HepG2 (cell line): ENCODE data around the gene CRLF1. TPM values are rescaled to one million over a fixed set of nuclear protein-coding genes. Genes with fewer than 3 reads are reported as not detected.

ENCODE experiments used
- AHR ChIP-seq: IDR thresholded peaks from 2 replicates; pipeline ENCODE4 v1.6.1; 2018; ENCODE audit warnings: missing genetic modification reagents, missing compliant biosample characterization
- CBFB ChIP-seq: sonication (generic); formaldehyde crosslinking; IDR thresholded peaks from 2 replicates; pipeline ENCODE4 v1.4.0; 2020; ENCODE audit warnings: missing genetic modification reagents
- ESRRA ChIP-seq: sonication (generic); formaldehyde crosslinking; IDR thresholded peaks from 2 replicates; pipeline ENCODE4 v1.5.1; 2020; ENCODE audit warnings: mild to moderate bottlenecking, low read depth, missing genetic modification reagents
- FOXK1 ChIP-seq: sonication (generic); formaldehyde crosslinking; IDR thresholded peaks from 2 replicates; pipeline ENCODE4 v1.4.0; 2020; ENCODE audit warnings: low read depth, missing genetic modification reagents, borderline replicate concordance
- HOXD1 ChIP-seq: sonication (generic); formaldehyde crosslinking; IDR thresholded peaks from 2 replicates; pipeline ENCODE4 v1.5.0; 2020; ENCODE audit warnings: missing genetic modification reagents
- KLF16 ChIP-seq, 2 experiments: sonication (generic) in 1 of 2; formaldehyde crosslinking in 1 of 2; IDR thresholded peaks; 2 replicates each; pipeline versions ENCODE4 v1.6.1 to v1.8.0; 2016 to 2023; ENCODE audit warnings: missing genetic modification reagents in 2 of 2, missing compliant biosample characterization in 1 of 2
- MEIS1 ChIP-seq: sonication (generic); formaldehyde crosslinking; IDR thresholded peaks from 2 replicates; pipeline ENCODE4 v1.9.0; 2021; ENCODE audit warnings: mild to moderate bottlenecking, missing genetic modification reagents, moderate library complexity, borderline replicate concordance
- SIN3B ChIP-seq: fragments of 150-350 bp; IDR thresholded peaks from 2 replicates; pipeline ENCODE4 v1.6.1; 2014; ENCODE audit warnings: low read length
- TAF1 ChIP-seq: sonication (generic); formaldehyde crosslinking; IDR thresholded peaks from 2 replicates; pipeline ENCODE4 v1.4.0; 2020; ENCODE audit warnings: missing genetic modification reagents
- ZNF34 ChIP-seq: sonication (generic); formaldehyde crosslinking; IDR thresholded peaks from 2 replicates; pipeline ENCODE4 v1.4.0; 2020; ENCODE audit warnings: mild to moderate bottlenecking, missing genetic modification reagents, borderline replicate concordance
- ZNF605 ChIP-seq: sonication (generic); formaldehyde crosslinking; IDR thresholded peaks from 2 replicates; pipeline ENCODE4 v1.8.0; 2022; ENCODE audit warnings: mild to moderate bottlenecking, missing genetic modification reagents
- ZNF724P ChIP-seq: sonication (generic); formaldehyde crosslinking; IDR thresholded peaks from 2 replicates; pipeline ENCODE4 v1.8.0; 2022; ENCODE audit warnings: missing genetic modification reagents, borderline replicate concordance
- ZNF788 ChIP-seq: sonication (generic); formaldehyde crosslinking; IDR thresholded peaks from 2 replicates; pipeline ENCODE4 v1.5.0; 2020; ENCODE audit warnings: mild to moderate bottlenecking, missing genetic modification reagents, borderline replicate concordance
- polyA plus RNA-seq, 8 experiments: library from polyadenylated mRNA; depleted of rRNA in 3 of 8; stranded (reverse) in 7 of 8; unstranded in 1 of 8; fragments of >200 nt; fragmentation: Illumina TruSeq in 4 of 8; extraction: Trizol in 4 of 8; gene quantifications; 2 replicates each; pipeline versions ENCODE4 v1.2.1 to v1.2.3, GENCODE V29; 2011 to 2016; ENCODE audit warnings: low read depth in 4 of 8, missing spikeins in 1 of 8, mixed read lengths in 1 of 8; ENCODE audit not compliant: insufficient read depth in 1 of 8
- total RNA-seq, 5 experiments: library from RNA; depleted of rRNA; stranded (reverse); fragments of >200 nt; fragmentation: Illumina TruSeq; extraction: Trizol; gene quantifications; 2 replicates each; pipeline ENCODE4 v1.2.3, GENCODE V29; 2016; ENCODE audit warnings: low read depth in 1 of 5
- TF ChIP-seq, protein P1 (sequence below): sonication (generic); formaldehyde crosslinking; IDR thresholded peaks from 2 replicates; pipeline ENCODE4 v1.8.0; 2023; ENCODE audit warnings: mild to moderate bottlenecking, missing genetic modification reagents
- TF ChIP-seq, protein P2 (sequence below): sonication (generic); formaldehyde crosslinking; IDR thresholded peaks from 2 replicates; pipeline ENCODE4 v1.5.0; 2020; ENCODE audit warnings: missing genetic modification reagents, mild to moderate bottlenecking, borderline replicate concordance
- TF ChIP-seq, protein P3 (sequence below): IDR thresholded peaks from 2 replicates; pipeline ENCODE4 v1.6.1; 2016; ENCODE audit warnings: low read depth, missing genetic modification reagents, missing compliant biosample characterization
- TF ChIP-seq, protein P4 (sequence below): sonication (generic); formaldehyde crosslinking; conservative IDR thresholded peaks from 2 replicates; pipeline ENCODE4 v1.8.0; 2022; ENCODE audit warnings: missing genetic modification reagents
- TF ChIP-seq, protein P5 (sequence below): fragments of 450-650 bp; IDR thresholded peaks from 2 replicates; pipeline ENCODE4 v1.6.1; 2016

CRLF1 gene
- total and polyA plus RNA-seq, 2 of the 13 experiments (the other 11 are each of a cell fraction or from before 2014, with no cell fraction given): 217 to 296 TPM

DNA sequence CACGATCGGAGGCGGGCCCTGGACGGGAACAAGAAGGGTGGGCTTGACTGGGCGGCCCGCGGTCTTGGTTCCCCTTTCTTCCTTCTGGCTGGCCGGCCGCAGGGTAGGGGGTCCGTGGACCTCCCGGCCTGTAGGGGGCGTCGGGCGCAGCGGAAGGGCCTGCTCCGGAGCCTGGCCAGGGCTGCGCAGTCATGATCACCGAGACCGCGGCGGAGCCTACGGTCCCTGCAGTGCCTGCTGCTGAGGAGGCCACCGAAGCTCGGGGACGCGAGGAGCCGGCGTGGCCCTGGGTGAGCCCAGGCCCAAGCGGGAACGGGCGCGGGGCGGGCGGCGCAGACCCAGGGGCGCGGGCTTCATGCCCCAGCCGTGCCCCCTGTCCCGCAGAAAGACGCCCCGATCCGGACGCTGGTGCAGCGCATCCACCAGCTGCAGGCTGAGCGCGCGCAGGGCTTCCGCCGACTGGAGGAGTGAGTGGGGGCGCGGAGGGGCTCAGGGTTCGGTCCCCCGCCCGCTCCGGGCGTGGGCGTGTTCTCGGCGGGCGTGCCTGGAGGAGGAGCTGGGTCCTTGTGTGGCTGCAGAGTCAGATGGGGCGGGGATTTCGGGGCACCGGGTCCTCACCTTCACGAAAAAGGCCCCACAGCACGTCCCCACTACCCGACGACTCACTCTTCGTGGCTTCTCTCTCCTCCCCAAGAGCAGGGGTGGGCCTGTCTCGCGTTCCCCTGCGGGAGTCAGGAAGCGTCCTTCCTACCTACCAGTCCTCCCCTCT lies 17.8 kb downstream of the CRLF1 start, which contains the start of gene REX1BD (continued):
- TF ChIP-seq, protein P1, sequence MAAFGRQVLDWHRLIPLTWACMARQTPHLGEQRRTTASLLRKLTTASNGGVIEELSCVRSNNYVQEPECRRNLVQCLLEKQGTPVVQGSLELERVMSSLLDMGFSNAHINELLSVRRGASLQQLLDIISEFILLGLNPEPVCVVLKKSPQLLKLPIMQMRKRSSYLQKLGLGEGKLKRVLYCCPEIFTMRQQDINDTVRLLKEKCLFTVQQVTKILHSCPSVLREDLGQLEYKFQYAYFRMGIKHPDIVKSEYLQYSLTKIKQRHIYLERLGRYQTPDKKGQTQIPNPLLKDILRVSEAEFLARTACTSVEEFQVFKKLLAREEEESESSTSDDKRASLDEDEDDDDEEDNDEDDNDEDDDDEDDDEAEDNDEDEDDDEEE: no peak; the same call in 1 of the 2 replicates
- TF ChIP-seq CBFB (CRISPR knock-in tag) (peak; percentile 86; the same call in 1 of the 2 replicates), AHR (CRISPR knock-in tag) (peak; percentile 54; the same call in 1 of the 2 replicates), ZNF34 (CRISPR knock-in tag) (peak; percentile 93; the same call in 1 of the 2 replicates), ZNF605 (CRISPR knock-in tag) (no peak), MEIS1 (no peak), ZNF788 (CRISPR knock-in tag) (peak; percentile 90), HOXD1 (CRISPR knock-in tag) (peak; percentile 68), TAF1 (CRISPR knock-in tag) (peak; percentile 91), SIN3B (no peak), ZNF724P (CRISPR knock-in tag) (no peak), KLF16 (CRISPR knock-in tag; IDR thresholded peaks at IDR 0.05) (no peak; a peak in 1 of 4 replicates), FOXK1 (peak; percentile 58; the same call in 1 of the 2 replicates), ESRRA (peak; percentile 63; the same call in 1 of the 2 replicates)
- TF ChIP-seq, protein P2, sequence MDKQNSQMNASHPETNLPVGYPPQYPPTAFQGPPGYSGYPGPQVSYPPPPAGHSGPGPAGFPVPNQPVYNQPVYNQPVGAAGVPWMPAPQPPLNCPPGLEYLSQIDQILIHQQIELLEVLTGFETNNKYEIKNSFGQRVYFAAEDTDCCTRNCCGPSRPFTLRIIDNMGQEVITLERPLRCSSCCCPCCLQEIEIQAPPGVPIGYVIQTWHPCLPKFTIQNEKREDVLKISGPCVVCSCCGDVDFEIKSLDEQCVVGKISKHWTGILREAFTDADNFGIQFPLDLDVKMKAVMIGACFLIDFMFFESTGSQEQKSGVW (CRISPR knock-in tag): no peak
- TF ChIP-seq, protein P3, sequence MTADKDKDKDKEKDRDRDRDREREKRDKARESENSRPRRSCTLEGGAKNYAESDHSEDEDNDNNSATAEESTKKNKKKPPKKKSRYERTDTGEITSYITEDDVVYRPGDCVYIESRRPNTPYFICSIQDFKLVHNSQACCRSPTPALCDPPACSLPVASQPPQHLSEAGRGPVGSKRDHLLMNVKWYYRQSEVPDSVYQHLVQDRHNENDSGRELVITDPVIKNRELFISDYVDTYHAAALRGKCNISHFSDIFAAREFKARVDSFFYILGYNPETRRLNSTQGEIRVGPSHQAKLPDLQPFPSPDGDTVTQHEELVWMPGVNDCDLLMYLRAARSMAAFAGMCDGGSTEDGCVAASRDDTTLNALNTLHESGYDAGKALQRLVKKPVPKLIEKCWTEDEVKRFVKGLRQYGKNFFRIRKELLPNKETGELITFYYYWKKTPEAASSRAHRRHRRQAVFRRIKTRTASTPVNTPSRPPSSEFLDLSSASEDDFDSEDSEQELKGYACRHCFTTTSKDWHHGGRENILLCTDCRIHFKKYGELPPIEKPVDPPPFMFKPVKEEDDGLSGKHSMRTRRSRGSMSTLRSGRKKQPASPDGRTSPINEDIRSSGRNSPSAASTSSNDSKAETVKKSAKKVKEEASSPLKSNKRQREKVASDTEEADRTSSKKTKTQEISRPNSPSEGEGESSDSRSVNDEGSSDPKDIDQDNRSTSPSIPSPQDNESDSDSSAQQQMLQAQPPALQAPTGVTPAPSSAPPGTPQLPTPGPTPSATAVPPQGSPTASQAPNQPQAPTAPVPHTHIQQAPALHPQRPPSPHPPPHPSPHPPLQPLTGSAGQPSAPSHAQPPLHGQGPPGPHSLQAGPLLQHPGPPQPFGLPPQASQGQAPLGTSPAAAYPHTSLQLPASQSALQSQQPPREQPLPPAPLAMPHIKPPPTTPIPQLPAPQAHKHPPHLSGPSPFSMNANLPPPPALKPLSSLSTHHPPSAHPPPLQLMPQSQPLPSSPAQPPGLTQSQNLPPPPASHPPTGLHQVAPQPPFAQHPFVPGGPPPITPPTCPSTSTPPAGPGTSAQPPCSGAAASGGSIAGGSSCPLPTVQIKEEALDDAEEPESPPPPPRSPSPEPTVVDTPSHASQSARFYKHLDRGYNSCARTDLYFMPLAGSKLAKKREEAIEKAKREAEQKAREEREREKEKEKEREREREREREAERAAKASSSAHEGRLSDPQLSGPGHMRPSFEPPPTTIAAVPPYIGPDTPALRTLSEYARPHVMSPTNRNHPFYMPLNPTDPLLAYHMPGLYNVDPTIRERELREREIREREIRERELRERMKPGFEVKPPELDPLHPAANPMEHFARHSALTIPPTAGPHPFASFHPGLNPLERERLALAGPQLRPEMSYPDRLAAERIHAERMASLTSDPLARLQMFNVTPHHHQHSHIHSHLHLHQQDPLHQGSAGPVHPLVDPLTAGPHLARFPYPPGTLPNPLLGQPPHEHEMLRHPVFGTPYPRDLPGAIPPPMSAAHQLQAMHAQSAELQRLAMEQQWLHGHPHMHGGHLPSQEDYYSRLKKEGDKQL (CRISPR knock-in tag): 0 out of 2 replicates have a peak, but pooled peaks have one; percentile 19
- TF ChIP-seq, protein P4, sequence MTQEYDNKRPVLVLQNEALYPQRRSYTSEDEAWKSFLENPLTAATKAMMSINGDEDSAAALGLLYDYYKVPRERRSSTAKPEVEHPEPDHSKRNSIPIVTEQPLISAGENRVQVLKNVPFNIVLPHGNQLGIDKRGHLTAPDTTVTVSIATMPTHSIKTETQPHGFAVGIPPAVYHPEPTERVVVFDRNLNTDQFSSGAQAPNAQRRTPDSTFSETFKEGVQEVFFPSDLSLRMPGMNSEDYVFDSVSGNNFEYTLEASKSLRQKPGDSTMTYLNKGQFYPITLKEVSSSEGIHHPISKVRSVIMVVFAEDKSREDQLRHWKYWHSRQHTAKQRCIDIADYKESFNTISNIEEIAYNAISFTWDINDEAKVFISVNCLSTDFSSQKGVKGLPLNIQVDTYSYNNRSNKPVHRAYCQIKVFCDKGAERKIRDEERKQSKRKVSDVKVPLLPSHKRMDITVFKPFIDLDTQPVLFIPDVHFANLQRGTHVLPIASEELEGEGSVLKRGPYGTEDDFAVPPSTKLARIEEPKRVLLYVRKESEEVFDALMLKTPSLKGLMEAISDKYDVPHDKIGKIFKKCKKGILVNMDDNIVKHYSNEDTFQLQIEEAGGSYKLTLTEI (CRISPR knock-in tag): no peak
- TF ChIP-seq, protein P5, sequence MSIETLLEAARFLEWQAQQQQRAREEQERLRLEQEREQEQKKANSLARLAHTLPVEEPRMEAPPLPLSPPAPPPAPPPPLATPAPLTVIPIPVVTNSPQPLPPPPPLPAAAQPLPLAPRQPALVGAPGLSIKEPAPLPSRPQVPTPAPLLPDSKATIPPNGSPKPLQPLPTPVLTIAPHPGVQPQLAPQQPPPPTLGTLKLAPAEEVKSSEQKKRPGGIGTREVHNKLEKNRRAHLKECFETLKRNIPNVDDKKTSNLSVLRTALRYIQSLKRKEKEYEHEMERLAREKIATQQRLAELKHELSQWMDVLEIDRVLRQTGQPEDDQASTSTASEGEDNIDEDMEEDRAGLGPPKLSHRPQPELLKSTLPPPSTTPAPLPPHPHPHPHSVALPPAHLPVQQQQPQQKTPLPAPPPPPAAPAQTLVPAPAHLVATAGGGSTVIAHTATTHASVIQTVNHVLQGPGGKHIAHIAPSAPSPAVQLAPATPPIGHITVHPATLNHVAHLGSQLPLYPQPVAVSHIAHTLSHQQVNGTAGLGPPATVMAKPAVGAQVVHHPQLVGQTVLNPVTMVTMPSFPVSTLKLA: no peak
